GM12873 (cell line): ENCODE results near the gene MRPL49.

ENCODE experiments used
- CTCF ChIP-seq: IDR thresholded peaks from 2 replicates; pipeline ENCODE4 v1.5.1; 2012; ENCODE audit warnings: low read depth, mild to moderate bottlenecking, moderate library complexity, low read length, control low read depth; ENCODE audit not compliant: insufficient read depth; ENCODE audit errors: missing control alignments

The MRPL49 gene

GRCh38 chr11:65114538-65115171 lies 7.5 kb upstream of the MRPL49 start:
- TF ChIP-seq CTCF: no peak

GRCh38 chr11:65115361-65116082 lies 6.6 kb upstream of the MRPL49 start:
- no peak for TF ChIP-seq CTCF

DNA sequence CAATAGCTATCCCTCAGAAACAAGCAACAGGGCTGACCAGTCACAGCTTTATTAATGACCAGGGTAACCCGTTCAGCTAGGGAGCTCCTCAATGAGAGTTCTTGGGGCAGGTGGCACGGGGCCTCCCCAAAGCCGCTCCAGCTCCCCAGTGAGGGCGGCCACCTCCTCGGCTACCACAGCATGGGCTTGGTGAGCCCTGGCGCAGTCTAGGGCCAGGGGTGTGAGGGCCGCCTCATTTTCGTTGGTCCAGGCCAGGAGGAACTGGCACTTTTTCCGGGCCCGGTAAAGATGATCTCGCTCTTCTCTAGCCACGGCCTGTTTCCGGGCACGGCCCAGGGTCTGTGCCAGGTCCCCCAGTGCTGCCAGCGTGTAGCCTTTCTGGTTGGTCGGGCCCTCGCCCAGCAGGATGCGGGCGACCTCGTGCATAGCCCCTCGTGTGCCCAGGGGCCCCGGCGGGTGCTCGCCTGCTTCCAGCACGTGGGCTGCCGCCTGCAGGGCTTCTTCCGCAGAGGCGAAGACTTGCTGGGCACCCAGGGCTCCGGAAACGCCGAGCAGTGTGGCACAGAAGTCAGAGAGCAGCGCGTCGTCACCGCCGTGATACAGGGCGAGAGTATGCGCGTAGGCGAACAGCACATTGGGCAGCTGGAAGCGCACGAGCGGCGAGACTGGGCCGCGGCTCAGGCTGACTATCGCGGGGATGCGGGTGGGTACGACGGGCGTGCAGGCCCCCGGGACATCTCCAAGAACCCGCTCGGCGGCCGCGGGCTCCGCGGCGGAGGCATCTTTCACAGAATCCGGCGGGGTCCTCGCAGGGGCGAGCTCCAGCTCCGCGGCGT lies 5.5 kb upstream of the MRPL49 start:
- no peak for TF ChIP-seq CTCF

DNA sequence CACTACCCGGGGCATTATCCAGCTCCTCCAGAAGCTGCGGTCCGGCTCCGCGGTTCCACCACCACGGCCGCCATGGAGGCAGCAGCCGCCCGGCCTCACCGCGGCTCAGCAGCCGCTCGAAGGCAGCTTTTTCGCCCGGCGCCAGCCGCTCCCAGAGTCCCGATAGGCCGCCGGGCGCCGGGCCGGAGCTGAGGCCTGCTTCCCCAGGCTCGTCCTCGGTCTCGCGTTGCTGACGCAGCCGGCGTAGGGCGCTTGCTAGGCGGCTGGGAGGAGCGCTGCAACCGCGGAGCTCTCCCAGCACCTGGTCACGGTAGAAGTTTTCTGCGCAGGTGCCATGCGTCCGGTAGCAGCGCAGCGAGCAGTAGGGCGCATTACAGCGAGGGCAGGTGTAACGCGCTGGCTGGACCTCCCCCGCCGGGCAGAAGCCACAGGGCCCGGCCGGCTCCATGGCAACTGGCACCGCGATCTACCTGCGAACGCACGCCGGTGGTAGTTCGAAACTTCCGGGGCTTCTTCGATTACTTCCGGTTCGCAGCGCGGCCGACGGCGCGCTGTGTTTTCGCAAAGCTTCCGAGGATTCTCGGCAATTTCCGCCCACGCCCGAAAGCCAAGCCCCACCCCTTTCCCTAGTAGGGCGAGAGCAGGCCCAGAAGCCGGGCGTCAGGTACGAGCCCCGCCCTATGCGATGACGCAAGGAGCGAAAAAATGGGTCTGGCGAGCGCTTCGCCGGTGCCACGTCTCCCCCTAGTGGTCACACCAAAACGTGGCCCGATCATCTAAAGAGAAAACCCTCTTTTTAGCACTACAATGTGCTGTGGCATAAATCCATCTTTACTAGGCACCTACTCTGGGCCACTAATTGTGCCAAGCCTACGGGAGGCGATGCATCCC lies 4.7 kb upstream of the MRPL49 start, which contains the start of gene ZNHIT2:
TSS of gene ZNHIT2 (minus strand) at position 496 of the 891 bp plus-strand sequence. CDS start at position 448, 48 bp downstream.
- peak; percentile 91 for TF ChIP-seq CTCF

GRCh38 chr11:65118097-65118837 lies 3.9 kb upstream of the MRPL49 start:
- TF ChIP-seq CTCF: no peak

DNA sequence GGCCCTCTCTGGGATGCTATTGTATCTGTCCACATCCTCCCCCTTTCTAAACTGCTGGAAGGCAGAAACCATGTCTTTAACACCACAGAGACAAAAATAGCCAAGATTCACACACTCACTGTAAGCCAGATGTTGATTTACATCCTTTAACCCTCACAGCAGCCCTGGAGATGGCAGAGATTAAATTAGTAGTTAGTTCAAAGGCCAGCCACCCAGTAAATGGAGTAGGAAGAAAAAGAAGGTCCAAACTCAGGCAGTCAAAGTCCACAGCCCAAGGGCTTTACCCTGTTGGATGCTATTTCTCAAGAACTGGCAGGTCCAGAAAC lies 2.5 kb upstream of the MRPL49 start:
- TF ChIP-seq CTCF: no peak
